Measurements from ENCODE around the gene TMEM250.

GRCh38 chr9:136137321-136138265 lies 18.9 kb upstream of the TMEM250 start:
- TF ChIP-seq POLR2AphosphoS5 (IDR thresholded peaks at IDR 0.05; ENCODE audit: low read depth, low read length) (no peak), POLR2A (IDR thresholded peaks at IDR 0.05; ENCODE audit: low read depth, low read length) (no peak), TAF1 (IDR thresholded peaks at IDR 0.05; ENCODE audit: low read depth, low read length) (no peak), POU2F2 (IDR thresholded peaks at IDR 0.05; ENCODE audit: low read depth, low read length) (no peak), SPI1 (IDR thresholded peaks at IDR 0.05; ENCODE audit: low read depth, low read length) (no peak)
